ENCODE data around the gene DDX49. TPM values are rescaled to one million over a fixed set of nuclear protein-coding genes. Genes with fewer than 3 reads are reported as not detected.
"Not testable (repeated sequence)": the region's sequence is repeated elsewhere in the genome, so short reads cannot be mapped to it uniquely, and the experiment has no call there.

Gene DDX49
- total RNA-seq, 1 donor from 2014 or later: 22.4 TPM

- DNase-seq: no peak
- H3K9me3 ChIP-seq (replicated peaks): no peaks in the 10 kb centered on the region
- intact Hi-C loops (cut with micrococcal nuclease): no loop called here
- no peak overlapping the region for H3K4me3 ChIP-seq
- H3K4me1 ChIP-seq: no peaks in the 10 kb centered on the region
- H3K36me3 ChIP-seq: no peaks in the 10 kb centered on the region
- no peaks in the 10 kb centered on the region for H3K27me3 ChIP-seq (ENCODE audit: low read depth)
- TF ChIP-seq, protein P1, sequence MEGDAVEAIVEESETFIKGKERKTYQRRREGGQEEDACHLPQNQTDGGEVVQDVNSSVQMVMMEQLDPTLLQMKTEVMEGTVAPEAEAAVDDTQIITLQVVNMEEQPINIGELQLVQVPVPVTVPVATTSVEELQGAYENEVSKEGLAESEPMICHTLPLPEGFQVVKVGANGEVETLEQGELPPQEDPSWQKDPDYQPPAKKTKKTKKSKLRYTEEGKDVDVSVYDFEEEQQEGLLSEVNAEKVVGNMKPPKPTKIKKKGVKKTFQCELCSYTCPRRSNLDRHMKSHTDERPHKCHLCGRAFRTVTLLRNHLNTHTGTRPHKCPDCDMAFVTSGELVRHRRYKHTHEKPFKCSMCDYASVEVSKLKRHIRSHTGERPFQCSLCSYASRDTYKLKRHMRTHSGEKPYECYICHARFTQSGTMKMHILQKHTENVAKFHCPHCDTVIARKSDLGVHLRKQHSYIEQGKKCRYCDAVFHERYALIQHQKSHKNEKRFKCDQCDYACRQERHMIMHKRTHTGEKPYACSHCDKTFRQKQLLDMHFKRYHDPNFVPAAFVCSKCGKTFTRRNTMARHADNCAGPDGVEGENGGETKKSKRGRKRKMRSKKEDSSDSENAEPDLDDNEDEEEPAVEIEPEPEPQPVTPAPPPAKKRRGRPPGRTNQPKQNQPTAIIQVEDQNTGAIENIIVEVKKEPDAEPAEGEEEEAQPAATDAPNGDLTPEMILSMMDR (IDR thresholded peaks at IDR 0.05; ENCODE audit: borderline replicate concordance): no peak
- no peak overlapping the region for H3K27ac ChIP-seq (replicated peaks)
These were observed 30.3 kb downstream of the DDX49 start for GRCh38 chr19:18949858-18950257.

- H3K4me1 ChIP-seq: no peaks in the 10 kb centered on the region
- H3K27ac ChIP-seq (replicated peaks): no peak overlapping the region
- intact Hi-C loops (cut with micrococcal nuclease): no loop called here
- TF ChIP-seq, protein P1 (IDR thresholded peaks at IDR 0.05; ENCODE audit: borderline replicate concordance): no peak
- no peaks in the 10 kb centered on the region for H3K9me3 ChIP-seq (replicated peaks)
- no peak overlapping the region for H3K4me3 ChIP-seq
- DNase-seq: no peak
- no peaks in the 10 kb centered on the region for H3K27me3 ChIP-seq (ENCODE audit: low read depth)
- no peaks in the 10 kb centered on the region for H3K36me3 ChIP-seq
These were observed 32.3 kb downstream of the DDX49 start for GRCh38 chr19:18951721-18952281.

- H3K4me1 ChIP-seq; H3K27ac ChIP-seq (replicated peaks); DNase-seq; H3K4me3 ChIP-seq; H3K27me3 ChIP-seq (ENCODE audit: low read depth); H3K36me3 ChIP-seq; H3K9me3 ChIP-seq (replicated peaks); intact Hi-C loops (cut with micrococcal nuclease): not testable (repeated sequence)
These were observed 33.0 kb downstream of the DDX49 start for GRCh38 chr19:18952364-18953003.

DNA sequence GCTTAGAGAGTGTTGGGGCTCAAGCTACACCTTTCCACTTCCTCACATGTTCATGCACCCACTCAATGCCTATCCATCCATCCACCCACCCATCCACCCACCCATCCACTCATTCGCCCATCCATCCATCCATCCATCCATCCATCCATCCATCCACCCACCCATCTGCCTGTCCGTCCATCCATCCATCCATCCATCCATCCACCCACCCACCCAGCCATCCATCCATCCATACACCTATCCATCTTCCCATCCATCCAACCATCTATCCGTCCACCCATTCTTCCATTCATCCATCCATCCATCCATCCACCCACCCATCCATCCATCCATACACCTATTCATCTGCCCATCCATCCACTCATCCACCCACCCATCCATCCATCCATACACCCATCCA, 34.6 kb downstream of the DDX49 start:
- TF ChIP-seq, protein P1 (IDR thresholded peaks at IDR 0.05; ENCODE audit: borderline replicate concordance): no peak
- Histone ChIP-seq H3K27me3 (ENCODE audit: low read depth) (peaks cover 4% of the 10 kb centered on the region), H3K9me3 (replicated peaks) (no peaks in the 10 kb centered on the region), H3K36me3 (no peaks in the 10 kb centered on the region), H3K4me3 (no peak overlapping the region), H3K4me1 (no peaks in the 10 kb centered on the region), H3K27ac (replicated peaks) (no peak overlapping the region)
- no peak for DNase-seq
- intact Hi-C loops (cut with micrococcal nuclease): no loop called here

DNA sequence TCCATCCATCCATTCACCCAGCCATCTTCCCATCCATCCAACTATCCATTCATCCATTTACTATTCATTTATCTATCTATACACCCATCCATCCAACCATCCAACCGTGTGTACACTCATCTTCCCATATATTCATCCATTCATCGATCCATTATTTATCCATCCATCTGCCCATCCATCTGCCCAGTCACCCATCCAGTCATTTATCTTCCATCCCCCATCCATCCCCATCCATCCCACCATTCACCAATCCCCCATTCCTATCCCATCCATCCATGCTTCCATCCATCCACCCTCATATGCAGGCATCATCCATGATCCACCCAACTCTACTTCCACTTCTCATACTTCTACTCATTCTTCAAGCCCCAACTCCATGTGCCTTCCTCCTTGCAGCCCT, 35.5 kb downstream of the DDX49 start:
- intact Hi-C loops (cut with micrococcal nuclease): no loop called here
- no peak for DNase-seq

GRCh38 chr19:18960370-18960769, 40.9 kb downstream of the DDX49 start:
- no peaks in the 10 kb centered on the region for H3K9me3 ChIP-seq (replicated peaks)
- intact Hi-C loops (cut with micrococcal nuclease): no loop called here

More for the DNA sequence above, 35.5 kb downstream of the DDX49 start:
- Histone ChIP-seq H3K27me3 (ENCODE audit: low read depth) (peaks cover 6% of the 10 kb centered on the region), H3K27ac (replicated peaks) (no peak overlapping the region), H3K9me3 (replicated peaks) (no peaks in the 10 kb centered on the region), H3K36me3 (no peaks in the 10 kb centered on the region), H3K4me3 (no peak overlapping the region), H3K4me1 (no peaks in the 10 kb centered on the region)
- TF ChIP-seq, protein P1 (IDR thresholded peaks at IDR 0.05; ENCODE audit: borderline replicate concordance): no peak

More at GRCh38 chr19:18960370-18960769, 40.9 kb downstream of the DDX49 start:
- Histone ChIP-seq H3K36me3 (no peaks in the 10 kb centered on the region), H3K27me3 (ENCODE audit: low read depth) (peaks cover 40% of the 10 kb centered on the region), H3K4me3 (no peak overlapping the region), H3K27ac (replicated peaks) (no peak overlapping the region), H3K4me1 (no peaks in the 10 kb centered on the region)
- DNase-seq: no peak
- TF ChIP-seq, protein P1 (IDR thresholded peaks at IDR 0.05; ENCODE audit: borderline replicate concordance): no peak
